ENCODE data around the gene SRPK2.

GRCh38 chr7:105249216-105249615, 139.5 kb downstream of the SRPK2 start:
- TF ChIP-seq MAX (IDR thresholded peaks at IDR 0.05) (no peak), CTCF (IDR thresholded peaks at IDR 0.05; ENCODE audit: low read depth, low read length, missing input control) (no peak), ZBTB33 (IDR thresholded peaks at IDR 0.05) (no peak), FOXA1 (IDR thresholded peaks at IDR 0.05) (no peak), TAF1 (conservative IDR thresholded peaks at IDR 0.05) (no peak), GABPA (IDR thresholded peaks at IDR 0.05 in 1 of 2, conservative IDR thresholded peaks at IDR 0.05 in 1 of 2) (no peak), ATF3 (IDR thresholded peaks at IDR 0.05) (no peak), RAD21 (IDR thresholded peaks at IDR 0.05) (no peak), SP1 (IDR thresholded peaks at IDR 0.05) (no peak), HNF4A (conservative IDR thresholded peaks at IDR 0.05) (no peak), YY1 (IDR thresholded peaks at IDR 0.05) (no peak), REST (IDR thresholded peaks at IDR 0.05) (no peak), JUND (IDR thresholded peaks at IDR 0.05) (no peak), HNF4G (IDR thresholded peaks at IDR 0.05) (no peak)
